Peyer's patch (tissue), 4 donors: ENCODE results near the gene TP73. TPM values are rescaled to one million over a fixed set of nuclear protein-coding genes. Genes with fewer than 3 reads are reported as not detected.

Experiments used
- DNase-seq, 3 donors: peaks; one replicate each; pipeline ENCODE4 v3.0.0-alpha.2; 2017 to 2019
- H3K27ac ChIP-seq, 4 donors: fragments of 200-600 bp; sonication (generic); one replicate each; pipeline ENCODE4 v1.5.1; 2016 to 2019
- H3K27me3 ChIP-seq, 2 donors: fragments of 200-600 bp; sonication (generic); one replicate each; pipeline ENCODE4 v1.5.1; 2019
- H3K36me3 ChIP-seq, 3 donors: fragments of 200-600 bp; sonication (generic); one replicate each; pipeline ENCODE4 v1.5.1; 2016 to 2019
- H3K4me1 ChIP-seq, 4 donors: fragments of 200-600 bp; sonication (generic); one replicate each; pipeline ENCODE4 v1.5.1; 2016 to 2019
- H3K4me3 ChIP-seq, 4 donors: fragments of 200-600 bp; sonication (generic); 1 replicate in 3 of 4; 2 replicates in 1 of 4; pipeline ENCODE4 v1.5.1; 2016 to 2019; ENCODE audit warnings: mild to moderate bottlenecking in 1 of 4
- H3K9me3 ChIP-seq, 4 donors: fragments of 200-600 bp; sonication (generic); one replicate each; pipeline ENCODE4 v1.5.1; 2016 to 2019; ENCODE audit warnings: mild to moderate bottlenecking in 1 of 4
- POLR2A ChIP-seq, 2 donors: fragments of 450-650 bp; IDR thresholded peaks; one replicate each; pipeline ENCODE4 v1.5.1; 2017; ENCODE audit warnings: antibody characterized with exemption in 2 of 2, mild to moderate bottlenecking in 2 of 2, moderate library complexity in 2 of 2
- total RNA-seq, 4 donors: library from RNA; depleted of rRNA; stranded (reverse); fragments of >200 nt; gene quantifications; one replicate each; pipeline ENCODE4 v1.1.0, GENCODE V29; 2016
- TF ChIP-seq, protein P1 (sequence below), 6 experiments: fragments of 450-650 bp in 4 of 6; fragments of 200-600 bp in 2 of 6; sonication (generic) in 1 of 6; IDR thresholded peaks; one replicate each; pipeline ENCODE4 v1.5.1; 2017 to 2019; ENCODE audit warnings: antibody characterized with exemption in 6 of 6, mild to moderate bottlenecking in 3 of 6, moderate library complexity in 1 of 6

Gene TP73
- total RNA-seq, 4 donors from 2014 or later, result 0.38 TPM; not detected in 3

DNA sequence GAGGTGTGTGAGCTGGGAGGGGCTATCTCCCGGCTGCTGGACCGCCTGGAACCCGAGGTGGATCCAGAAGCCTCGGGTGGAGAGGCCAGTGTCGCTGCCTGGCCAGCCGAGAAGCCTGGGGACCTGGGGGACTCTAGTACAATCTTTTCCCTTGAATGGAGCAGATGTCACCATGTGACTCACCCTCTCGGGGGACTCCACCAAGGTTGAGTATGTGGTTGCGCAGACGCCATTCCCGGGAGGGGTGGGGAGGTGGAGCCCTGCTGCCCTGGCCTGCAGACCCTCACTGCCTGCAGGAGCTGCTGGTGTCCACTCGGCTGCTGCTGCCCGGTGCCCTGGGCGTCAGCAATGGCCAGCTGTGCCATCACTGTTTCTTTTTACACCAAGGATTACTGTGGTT is 40.3 kb downstream of the TP73 start:
- TF ChIP-seq, protein P1, sequence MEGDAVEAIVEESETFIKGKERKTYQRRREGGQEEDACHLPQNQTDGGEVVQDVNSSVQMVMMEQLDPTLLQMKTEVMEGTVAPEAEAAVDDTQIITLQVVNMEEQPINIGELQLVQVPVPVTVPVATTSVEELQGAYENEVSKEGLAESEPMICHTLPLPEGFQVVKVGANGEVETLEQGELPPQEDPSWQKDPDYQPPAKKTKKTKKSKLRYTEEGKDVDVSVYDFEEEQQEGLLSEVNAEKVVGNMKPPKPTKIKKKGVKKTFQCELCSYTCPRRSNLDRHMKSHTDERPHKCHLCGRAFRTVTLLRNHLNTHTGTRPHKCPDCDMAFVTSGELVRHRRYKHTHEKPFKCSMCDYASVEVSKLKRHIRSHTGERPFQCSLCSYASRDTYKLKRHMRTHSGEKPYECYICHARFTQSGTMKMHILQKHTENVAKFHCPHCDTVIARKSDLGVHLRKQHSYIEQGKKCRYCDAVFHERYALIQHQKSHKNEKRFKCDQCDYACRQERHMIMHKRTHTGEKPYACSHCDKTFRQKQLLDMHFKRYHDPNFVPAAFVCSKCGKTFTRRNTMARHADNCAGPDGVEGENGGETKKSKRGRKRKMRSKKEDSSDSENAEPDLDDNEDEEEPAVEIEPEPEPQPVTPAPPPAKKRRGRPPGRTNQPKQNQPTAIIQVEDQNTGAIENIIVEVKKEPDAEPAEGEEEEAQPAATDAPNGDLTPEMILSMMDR (IDR thresholded peaks at IDR 0.05), result no peak
- no peak for TF ChIP-seq POLR2A (IDR thresholded peaks at IDR 0.05)

DNA sequence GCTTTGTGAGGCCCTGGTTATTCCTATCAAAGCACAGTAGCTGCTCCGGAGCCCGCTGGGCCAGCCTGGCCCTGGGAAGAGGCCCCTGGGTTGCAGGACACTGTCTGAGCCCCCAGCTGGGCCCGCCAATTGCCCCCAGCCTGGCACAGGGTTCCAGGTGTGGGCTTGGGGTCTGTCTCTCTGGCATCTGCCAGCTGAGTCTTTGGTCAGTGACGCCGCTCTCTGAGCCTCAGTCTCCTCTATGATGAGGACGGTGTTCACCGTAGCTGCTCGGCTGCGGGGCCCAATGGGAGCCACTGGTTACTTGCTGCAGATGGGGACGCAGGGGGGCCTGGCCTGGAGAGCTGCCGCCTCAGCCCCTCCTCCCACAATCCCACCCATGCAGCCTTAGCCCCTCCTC is 41.0 kb downstream of the TP73 start:
- DNase-seq, result no peak
- Histone ChIP-seq H3K4me3 (no peak overlapping the region), H3K27ac (no peak overlapping the region), H3K27me3 (peaks cover 0 to 4% of the 10 kb centered on the region in 2 donors), H3K36me3 (no peaks in the 10 kb centered on the region), H3K9me3 (no peaks in the 10 kb centered on the region), H3K4me1 (no peaks in the 10 kb centered on the region)
- TF ChIP-seq, protein P1 (IDR thresholded peaks at IDR 0.05), result no peak
- no peak for TF ChIP-seq POLR2A (IDR thresholded peaks at IDR 0.05)

More for the DNA sequence above, 40.3 kb downstream of the TP73 start:
- Histone ChIP-seq H3K27ac (no peak overlapping the region), H3K27me3 (peaks cover 0 to 4% of the 10 kb centered on the region in 2 donors), H3K36me3 (no peaks in the 10 kb centered on the region), H3K4me1 (no peaks in the 10 kb centered on the region), H3K4me3 (no peak overlapping the region), H3K9me3 (no peaks in the 10 kb centered on the region)
- no peak for DNase-seq

DNA sequence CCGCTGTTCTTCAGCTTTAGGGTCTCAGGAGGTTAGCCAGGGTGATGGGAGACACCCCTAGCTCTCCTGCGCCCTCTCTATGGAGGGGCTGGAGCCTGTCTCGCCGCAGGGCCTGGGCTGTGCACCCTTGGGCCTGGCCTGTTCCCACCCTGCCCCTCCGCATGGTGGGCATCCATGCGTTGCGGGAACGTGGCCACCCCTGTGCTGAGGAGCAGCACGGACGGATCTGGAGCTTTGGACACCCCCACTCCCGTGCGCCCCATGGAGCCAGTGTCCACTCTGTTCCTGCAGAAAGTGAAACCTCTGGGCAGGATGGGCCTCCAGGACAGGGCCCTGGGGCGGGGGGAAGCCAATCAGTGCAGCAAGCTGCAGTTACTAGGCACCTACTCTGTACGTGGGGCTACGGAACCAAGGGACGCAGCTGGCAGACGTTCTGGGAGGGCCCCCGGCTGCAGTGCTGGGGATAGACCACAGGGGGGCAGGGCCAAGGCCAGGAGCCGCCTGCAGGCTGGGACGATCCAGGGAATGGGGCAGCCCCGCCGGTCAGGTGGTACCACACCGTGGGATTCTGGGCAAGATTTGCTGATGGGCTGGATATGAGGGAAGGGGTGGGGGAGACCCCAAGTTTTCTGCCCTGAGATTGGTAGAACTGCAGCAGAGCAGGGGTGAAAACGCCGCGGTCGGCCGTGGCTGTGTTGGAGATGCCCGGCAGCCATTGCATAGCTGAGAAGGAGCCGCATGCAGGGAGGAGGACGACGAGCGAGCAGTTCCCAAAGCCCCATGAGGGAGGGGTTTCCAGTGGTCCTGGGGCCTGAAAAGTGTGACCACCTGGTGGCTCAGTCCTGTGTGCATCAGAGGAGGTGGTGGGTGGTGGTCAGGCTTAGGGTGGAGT is 43.3 kb downstream of the TP73 start:
- TF ChIP-seq, protein P1 (IDR thresholded peaks at IDR 0.05), result peak; percentile 41 to 68 (median 58)
- TF ChIP-seq POLR2A (IDR thresholded peaks at IDR 0.05), result no peak
- Histone ChIP-seq H3K27ac (no peak overlapping the region), H3K36me3 (no peaks in the 10 kb centered on the region), H3K27me3 (peaks cover 0 to 4% of the 10 kb centered on the region in 2 donors), H3K4me3 (no peak overlapping the region), H3K4me1 (no peaks in the 10 kb centered on the region), H3K9me3 (no peaks in the 10 kb centered on the region)
- peak in 2 of 3 donors; percentile 41 to 65 for DNase-seq

DNA sequence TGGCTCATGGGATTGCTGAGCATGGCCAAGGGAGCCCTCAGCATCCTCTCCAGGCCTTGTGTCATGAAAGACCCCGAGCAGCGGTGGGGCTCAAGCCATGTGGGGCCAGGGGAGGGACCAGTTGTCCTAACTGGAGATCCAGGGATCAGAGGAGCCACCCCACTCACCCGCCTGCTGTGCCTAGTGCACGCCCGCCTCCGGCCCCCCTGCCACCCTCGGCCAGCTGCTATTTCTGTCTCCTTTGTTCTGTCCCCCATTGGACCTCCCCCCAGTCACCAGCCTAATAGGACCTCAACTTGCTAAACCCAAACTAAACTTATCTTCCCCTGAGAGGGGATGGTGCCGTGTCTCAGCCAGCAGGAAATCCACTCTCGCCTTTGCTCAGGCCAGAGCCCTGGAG is 44.4 kb downstream of the TP73 start:
- no peak for DNase-seq
- Histone ChIP-seq H3K4me1 (no peaks in the 10 kb centered on the region), H3K36me3 (no peaks in the 10 kb centered on the region), H3K27ac (no peak overlapping the region), H3K9me3 (no peaks in the 10 kb centered on the region), H3K4me3 (no peak overlapping the region), H3K27me3 (peaks cover 0 to 4% of the 10 kb centered on the region in 2 donors)
- TF ChIP-seq, protein P1 (IDR thresholded peaks at IDR 0.05), result no peak
- TF ChIP-seq POLR2A (IDR thresholded peaks at IDR 0.05), result no peak

DNA sequence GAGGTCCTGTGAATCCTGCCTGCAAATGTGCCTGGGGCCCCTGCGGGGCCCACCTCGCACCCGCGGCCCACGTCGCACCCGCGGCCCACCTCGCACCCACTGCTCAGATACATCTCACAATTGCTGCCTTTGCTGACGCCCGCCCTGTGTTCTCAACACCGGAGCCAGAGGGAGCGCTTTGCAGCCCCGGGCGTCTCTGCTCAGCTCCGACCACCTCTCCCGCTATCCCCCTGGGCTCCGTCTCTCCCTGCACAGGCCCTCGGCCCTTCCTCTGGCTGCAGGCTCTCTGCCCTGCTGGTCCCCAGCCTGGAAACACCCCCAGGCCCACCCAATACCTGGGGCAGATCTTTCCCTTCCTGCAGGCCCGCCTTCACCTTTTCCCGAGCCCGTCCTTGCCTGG is 44.8 kb downstream of the TP73 start:
- Histone ChIP-seq H3K9me3 (no peaks in the 10 kb centered on the region), H3K4me1 (no peaks in the 10 kb centered on the region), H3K27me3 (peaks cover 0 to 4% of the 10 kb centered on the region in 2 donors), H3K36me3 (no peaks in the 10 kb centered on the region), H3K27ac (no peak overlapping the region), H3K4me3 (no peak overlapping the region)
- TF ChIP-seq, protein P1 (IDR thresholded peaks at IDR 0.05), result no peak
- no peak for TF ChIP-seq POLR2A (IDR thresholded peaks at IDR 0.05)
- no peak for DNase-seq
